SJSA1 (cell line): Measurements from ENCODE around the gene USP2. TPM values are rescaled to one million over a fixed set of nuclear protein-coding genes. Genes with fewer than 3 reads are reported as not detected.

Experiments used
- DNase-seq, 2 experiments: peaks; one replicate each; pipeline ENCODE4 v3.0.0-alpha.2; 2015 to 2020; ENCODE audit warnings: low spot score in 2 of 2, low read depth in 1 of 2
- H3K27ac ChIP-seq: fragments of 250-450 bp; sonication (Bioruptor Pico); 2 replicates; pipeline ENCODE4 v1.5.1; 2020; ENCODE audit warnings: mild to moderate bottlenecking, moderate library complexity
- H3K27me3 ChIP-seq: fragments of 250-450 bp; sonication (Bioruptor Pico); replicated peaks from 2 replicates; pipeline ENCODE4 v1.5.1; 2020; ENCODE audit warnings: mild to moderate bottlenecking, moderate library complexity
- H3K36me3 ChIP-seq: fragments of 250-450 bp; sonication (Bioruptor Pico); 2 replicates; pipeline ENCODE4 v1.5.1; 2020; ENCODE audit warnings: mild to moderate bottlenecking
- H3K4me1 ChIP-seq: fragments of 250-450 bp; sonication (Bioruptor Pico); replicated peaks from 2 replicates; pipeline ENCODE4 v1.6.1; 2021; ENCODE audit warnings: mild to moderate bottlenecking
- H3K4me3 ChIP-seq: fragments of 250-450 bp; sonication (Bioruptor Pico); 2 replicates; pipeline ENCODE4 v1.5.1; 2020; ENCODE audit warnings: mild to moderate bottlenecking
- H3K9me3 ChIP-seq: fragments of 250-450 bp; sonication (Bioruptor Pico); replicated peaks from 2 replicates; pipeline ENCODE4 v1.5.1; 2020; ENCODE audit warnings: mild to moderate bottlenecking
- total RNA-seq: library from RNA; depleted of rRNA; stranded (reverse); fragments of >200 nt; shearing (Covaris generic); gene quantifications from 2 replicates; pipeline ENCODE4 v1.2.3, GENCODE V29; 2014

Gene USP2
- total RNA-seq, 1 experiment from 2014 or later, result 0.21 TPM

DNA sequence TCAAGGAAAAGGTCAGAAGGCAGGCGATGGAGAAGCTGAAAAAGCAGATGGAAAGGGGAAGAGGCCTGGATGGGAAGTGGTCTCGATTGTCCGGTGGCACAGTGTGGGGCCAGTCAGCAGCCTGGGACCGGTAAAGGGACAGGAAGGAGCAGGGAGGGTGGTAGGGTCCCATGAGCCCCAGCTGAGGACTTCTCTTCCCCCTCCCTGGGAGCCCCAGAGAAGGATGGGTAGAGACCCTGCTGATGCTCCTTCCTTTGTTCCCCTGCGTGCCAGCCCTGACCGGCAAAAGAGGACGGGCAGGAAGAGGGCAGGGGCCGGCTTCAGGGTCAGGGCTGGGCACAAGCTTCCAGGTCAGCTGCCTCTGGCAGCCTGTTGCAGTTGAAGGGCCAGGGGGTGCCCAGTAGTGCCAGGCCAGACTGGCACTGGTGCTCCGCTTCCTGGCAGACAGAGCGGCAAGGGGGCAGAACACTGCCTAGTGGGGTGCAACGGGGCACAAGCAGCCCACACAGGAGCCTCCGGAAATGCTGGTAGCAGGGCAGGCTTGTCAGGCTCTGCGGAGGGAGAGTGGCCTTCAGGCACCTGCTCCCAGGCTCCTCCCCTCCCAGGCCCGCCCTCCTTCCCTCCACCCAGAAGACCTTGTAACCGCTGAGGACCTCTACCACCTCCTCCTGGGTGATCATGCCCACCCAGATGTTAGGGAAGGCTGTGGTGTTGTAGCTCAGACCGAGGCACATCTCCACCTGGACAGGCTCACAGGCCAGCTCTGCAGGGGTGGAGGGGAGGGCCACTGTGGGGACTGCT is 40.1 kb downstream of the USP2 start:
- no peak for DNase-seq
- Histone ChIP-seq H3K9me3 (no peaks in the 10 kb centered on the region), H3K4me3 (no peak overlapping the region), H3K4me1 (peaks cover 34% of the 10 kb centered on the region), H3K27ac (no peak overlapping the region), H3K27me3 (no peaks in the 10 kb centered on the region), H3K36me3 (peaks cover 9% of the 10 kb centered on the region)

DNA sequence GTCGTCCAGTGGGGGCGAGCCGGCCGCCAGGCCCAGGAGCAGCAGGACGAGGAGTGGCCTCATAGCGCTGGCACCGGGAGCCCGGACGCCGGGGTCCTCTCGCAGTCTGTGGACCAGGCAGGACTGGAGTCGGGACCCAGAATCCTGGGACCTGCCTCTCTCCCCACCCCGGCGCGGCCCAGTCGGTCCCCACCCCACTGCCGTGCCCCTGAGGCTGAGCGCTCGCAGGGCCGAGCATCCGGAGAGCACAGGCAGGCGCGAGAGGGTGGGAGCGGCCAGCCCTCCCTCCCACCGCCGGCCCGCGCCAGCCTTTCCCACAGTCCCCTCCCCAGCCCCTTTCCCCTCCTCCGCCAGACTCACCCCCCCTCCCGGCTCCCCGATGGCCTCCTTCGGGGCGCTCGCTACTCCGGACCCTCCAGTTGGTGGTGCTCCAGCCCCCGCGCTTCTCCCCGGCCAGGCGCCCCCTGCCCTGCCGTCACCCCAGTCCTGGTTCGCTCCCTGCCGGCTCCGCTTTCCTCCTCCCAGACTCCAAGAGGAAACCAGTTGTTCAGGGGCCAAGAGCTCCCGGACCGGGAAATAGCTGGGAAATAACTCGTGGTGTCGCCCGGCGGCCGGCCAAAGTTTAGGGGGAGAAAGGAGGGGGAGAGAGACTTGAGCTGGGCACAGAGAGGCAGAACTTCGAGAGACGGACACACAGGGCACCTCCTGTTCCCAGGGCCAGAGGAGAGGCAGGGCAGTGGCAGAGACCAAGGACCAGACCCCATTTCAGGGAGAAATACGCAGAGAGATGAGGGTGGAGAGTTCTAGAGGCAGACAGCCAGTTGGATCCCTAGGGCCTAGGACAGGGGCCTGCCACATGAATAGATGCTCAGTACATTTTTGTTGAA is 40.9 kb downstream of the USP2 start, which contains the start of gene C1QTNF5:
Gene C1QTNF5 (minus strand): TSS at position 549 of the 887 bp plus-strand sequence. CDS start 486 bp downstream, at position 63.
- no peak for DNase-seq
- H3K27ac ChIP-seq, result no peak within 1 kb of the TSS
- H3K4me1 ChIP-seq, result peaks cover 42% of the 10 kb centered on the region
- H3K4me3 ChIP-seq, result peak within 1 kb of the TSS; percentile 35
- H3K36me3 ChIP-seq, result peaks cover 17% of the 10 kb centered on the region
- H3K9me3 ChIP-seq, result no peaks in the 10 kb centered on the region
- no peaks in the 10 kb centered on the region for H3K27me3 ChIP-seq

DNA sequence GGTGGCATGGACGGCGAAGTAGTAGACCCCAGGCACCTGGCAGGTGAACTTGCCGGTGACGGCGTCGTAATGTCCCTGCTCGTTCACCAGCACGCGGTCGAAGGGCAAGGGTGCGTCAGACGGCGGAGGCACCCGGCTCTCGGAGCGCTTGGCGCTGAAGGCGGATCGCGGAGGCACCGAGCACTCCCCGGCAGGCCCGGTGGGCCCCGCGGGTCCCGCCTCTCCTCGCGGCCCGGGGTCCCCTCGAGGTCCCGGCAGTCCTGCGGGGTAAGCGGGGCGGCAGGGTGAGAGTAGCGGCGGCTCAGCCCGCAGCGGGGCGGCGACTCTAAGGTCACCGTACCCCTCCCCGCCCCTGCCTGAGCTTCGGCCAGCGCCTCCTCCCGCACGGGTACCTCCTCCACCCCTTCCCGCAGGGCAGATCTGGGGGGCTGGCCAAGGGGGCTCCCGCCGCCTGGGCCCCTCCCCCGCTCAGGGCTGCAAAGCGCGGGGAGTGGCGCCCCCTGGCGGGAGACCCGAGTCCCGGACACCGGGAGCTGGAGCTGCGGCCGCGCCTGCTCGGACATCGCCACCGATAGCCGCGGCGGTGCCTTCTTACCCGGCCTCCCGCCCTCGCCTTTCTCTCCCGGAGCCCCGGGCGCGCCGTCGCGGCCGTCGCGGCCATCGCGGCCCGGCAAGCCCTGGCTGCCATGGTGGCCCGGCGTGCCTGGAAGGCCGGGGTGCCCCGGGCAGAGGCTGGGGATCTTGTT is 41.7 kb downstream of the USP2 start:
- H3K27ac ChIP-seq, result no peak overlapping the region
- no peaks in the 10 kb centered on the region for H3K27me3 ChIP-seq
- DNase-seq, result peak in 1 of 2 experiments; percentile 37
- H3K4me1 ChIP-seq, result peaks cover 50% of the 10 kb centered on the region
- H3K36me3 ChIP-seq, result peaks cover 22% of the 10 kb centered on the region
- H3K9me3 ChIP-seq, result no peaks in the 10 kb centered on the region
- peak overlapping the region; percentile 35 for H3K4me3 ChIP-seq

DNA sequence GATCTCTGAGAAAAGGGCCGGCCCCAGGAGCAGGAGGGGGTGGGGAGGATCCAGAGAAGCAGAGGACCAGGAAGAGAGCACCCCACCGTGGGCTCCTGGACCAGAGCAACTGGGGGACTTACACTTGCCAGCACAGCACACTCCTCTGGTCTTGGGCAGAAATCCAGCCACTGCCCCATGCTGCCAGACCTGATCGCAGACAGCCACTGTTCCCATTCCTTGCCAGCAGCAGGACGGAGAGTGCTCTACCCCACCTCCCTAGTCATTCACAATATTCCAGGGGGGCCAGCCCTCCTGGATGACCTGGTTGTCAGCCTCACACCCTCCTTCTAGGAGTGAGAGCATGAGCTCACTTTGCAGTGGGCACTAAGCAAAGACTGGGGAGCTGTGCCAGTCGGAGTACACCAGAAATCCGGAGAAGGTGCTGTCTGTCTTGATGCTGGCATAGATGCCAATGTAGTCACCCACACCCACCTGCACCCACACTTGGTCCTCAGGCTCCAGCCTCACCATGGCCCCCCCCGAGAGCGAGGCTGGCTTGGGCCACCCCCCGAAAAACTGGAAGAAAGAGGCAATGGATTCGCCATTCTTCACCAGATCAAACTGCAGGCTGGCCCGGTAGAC is 42.4 kb downstream of the USP2 start:
- H3K4me1 ChIP-seq, result peaks cover 50% of the 10 kb centered on the region
- DNase-seq, result no peak
- H3K27me3 ChIP-seq, result no peaks in the 10 kb centered on the region
- H3K9me3 ChIP-seq, result no peaks in the 10 kb centered on the region
- H3K27ac ChIP-seq, result peak overlapping the region; percentile 25
- peaks cover 22% of the 10 kb centered on the region for H3K36me3 ChIP-seq
- H3K4me3 ChIP-seq, result no peak overlapping the region

DNA sequence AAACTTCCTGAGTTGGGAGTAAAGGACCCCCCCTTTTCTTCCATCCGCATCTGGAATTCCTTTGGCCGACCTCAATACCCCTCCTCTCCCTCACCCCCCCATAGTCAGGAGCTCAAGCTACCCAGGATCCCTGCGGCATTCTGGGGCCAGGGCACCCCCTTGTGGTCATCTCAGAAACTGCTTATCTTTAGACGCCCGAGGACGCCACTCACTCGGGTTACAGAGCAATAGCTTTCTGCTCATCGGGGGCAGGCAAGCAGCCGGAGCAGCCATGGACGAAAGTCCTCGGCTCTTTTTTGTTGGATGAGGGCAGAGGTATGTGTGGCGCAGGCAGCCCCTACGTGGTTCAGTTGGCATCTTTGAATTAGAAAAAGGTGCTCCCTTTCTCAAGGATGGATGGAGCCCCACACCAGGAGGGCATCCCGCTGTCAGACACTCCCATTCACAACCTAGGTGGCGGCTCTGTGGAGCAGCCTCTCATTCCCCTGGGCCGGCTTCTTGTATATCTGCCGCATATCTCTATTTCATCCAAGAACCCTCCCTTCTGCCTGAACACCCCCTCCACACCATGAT is 43.1 kb downstream of the USP2 start:
- Histone ChIP-seq H3K36me3 (peaks cover 22% of the 10 kb centered on the region), H3K4me3 (no peak overlapping the region), H3K27ac (peak overlapping the region; percentile 25), H3K9me3 (no peaks in the 10 kb centered on the region), H3K27me3 (no peaks in the 10 kb centered on the region), H3K4me1 (peaks cover 50% of the 10 kb centered on the region)
- DNase-seq, result no peak

DNA sequence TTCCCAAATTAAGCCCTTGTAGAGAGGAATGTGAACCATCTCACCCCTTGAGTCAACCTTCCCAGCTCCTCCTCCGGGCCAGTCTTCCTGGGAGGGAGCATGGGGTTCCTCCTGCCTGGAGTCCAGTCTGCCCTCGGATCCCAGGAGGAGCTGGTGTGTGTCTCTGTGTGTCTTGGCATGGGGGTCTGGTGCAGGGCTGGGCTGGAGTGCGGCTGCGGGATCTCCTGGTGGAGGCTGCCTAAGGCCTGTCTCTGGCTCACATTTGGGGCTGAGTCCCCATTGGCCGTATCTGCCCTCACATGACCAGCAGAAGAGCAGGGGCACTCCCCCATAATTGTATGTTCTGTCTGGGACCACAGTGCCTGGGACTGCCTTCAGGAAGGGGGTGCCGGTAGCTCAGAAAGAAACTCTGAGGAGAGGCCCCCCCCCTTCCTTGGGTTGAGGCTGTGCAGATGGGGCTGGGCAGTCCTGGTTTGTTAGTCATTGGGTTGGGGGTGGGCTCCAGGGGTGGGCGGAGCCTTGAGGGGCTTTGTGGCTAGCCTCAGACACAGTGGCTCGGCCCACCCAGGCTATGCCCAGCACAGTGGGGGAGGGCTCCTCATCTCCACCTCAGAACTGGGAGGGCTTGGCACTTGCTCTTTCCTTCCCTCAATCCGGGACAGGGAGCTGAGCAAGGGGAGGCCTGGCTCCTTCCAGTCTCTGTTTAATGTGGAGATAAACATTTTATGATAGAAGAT is 43.7 kb downstream of the USP2 start:
- H3K9me3 ChIP-seq, result no peaks in the 10 kb centered on the region
- DNase-seq, result peak; percentile 96
- H3K36me3 ChIP-seq, result peaks cover 22% of the 10 kb centered on the region
- peak overlapping the region; percentile 25 for H3K4me3 ChIP-seq
- peaks cover 50% of the 10 kb centered on the region for H3K4me1 ChIP-seq
- H3K27ac ChIP-seq, result peak overlapping the region; percentile 63
- no peaks in the 10 kb centered on the region for H3K27me3 ChIP-seq

DNA sequence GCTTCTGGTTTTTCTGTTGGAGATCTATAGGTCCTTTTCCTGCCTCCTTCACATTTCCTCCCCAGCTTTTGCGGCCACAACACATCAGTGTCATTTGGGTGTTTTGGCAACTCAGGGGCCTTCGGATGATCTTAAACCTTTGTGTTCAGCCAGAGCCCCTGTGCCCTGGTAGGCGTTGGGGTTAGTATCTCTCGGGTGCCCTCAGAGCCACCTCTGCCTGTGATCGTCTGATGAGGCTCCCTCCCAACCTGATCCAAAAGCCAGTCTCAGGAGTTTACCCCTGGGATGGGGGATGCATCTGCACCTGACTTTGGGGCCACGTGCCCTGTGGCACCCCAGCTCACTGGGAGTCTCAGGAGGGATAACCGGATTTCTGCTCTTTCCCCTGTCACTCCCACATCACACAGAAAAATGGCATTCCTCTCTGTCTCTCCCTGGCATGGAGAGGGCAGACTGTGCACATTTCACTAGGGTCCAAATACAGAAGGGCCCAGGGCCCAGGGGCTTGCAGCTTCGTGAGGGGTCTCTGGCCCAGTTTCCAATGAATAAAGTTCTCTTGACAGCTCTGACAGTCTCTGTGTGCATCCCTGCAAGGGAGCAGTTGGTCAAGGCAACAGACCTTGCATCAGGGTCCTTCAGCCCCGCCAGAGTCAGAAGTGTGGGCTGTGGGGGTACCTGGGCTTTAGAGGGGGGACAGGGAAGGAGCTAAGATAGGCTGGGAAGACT is 44.6 kb downstream of the USP2 start:
- H3K4me3 ChIP-seq, result peak overlapping the region; percentile 25
- DNase-seq, result no peak
- H3K27me3 ChIP-seq, result no peaks in the 10 kb centered on the region
- H3K9me3 ChIP-seq, result no peaks in the 10 kb centered on the region
- peaks cover 22% of the 10 kb centered on the region for H3K36me3 ChIP-seq
- H3K27ac ChIP-seq, result peak overlapping the region; percentile 63
- peaks cover 50% of the 10 kb centered on the region for H3K4me1 ChIP-seq

DNA sequence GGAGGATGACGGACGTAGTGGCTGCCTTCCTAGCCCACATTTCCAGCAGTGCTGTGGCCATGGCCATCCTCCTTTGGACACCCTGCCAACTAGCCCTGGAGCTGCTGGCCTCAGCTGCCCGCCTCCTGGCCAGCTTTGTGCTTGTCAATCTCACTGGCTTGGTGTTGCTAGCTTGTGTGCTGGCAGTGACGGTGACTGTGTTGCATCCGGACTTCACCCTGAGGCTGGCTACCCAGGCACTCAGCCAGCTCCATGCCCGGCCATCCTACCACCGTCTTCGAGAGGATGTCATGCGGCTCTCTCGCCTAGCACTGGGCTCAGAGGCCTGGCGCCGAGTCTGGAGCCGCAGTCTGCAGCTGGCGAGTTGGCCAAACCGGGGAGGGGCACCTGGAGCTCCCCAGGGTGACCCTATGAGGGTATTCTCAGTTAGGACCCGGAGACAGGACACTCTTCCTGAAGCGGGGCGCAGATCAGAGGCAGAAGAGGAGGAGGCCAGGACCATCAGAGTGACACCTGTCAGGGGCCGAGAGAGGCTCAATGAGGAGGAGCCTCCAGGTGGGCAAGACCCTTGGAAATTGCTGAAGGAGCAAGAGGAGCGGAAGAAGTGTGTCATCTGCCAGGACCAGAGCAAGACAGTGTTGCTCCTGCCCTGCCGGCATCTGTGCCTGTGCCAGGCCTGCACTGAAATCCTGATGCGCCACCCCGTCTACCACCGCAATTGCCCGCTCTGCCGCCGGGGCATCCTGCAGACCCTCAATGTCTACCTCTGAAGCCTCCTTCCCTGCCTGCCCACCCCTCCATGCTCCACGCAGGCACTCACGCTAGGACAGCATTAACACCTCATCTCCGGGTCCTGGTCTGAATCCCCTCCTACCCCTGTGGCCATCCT is 45.6 kb downstream of the USP2 start:
- Histone ChIP-seq H3K36me3 (peaks cover 22% of the 10 kb centered on the region), H3K27me3 (no peaks in the 10 kb centered on the region), H3K9me3 (no peaks in the 10 kb centered on the region), H3K4me3 (peak overlapping the region; percentile 69), H3K27ac (no peak overlapping the region), H3K4me1 (peaks cover 50% of the 10 kb centered on the region)
- DNase-seq, result no peak

DNA sequence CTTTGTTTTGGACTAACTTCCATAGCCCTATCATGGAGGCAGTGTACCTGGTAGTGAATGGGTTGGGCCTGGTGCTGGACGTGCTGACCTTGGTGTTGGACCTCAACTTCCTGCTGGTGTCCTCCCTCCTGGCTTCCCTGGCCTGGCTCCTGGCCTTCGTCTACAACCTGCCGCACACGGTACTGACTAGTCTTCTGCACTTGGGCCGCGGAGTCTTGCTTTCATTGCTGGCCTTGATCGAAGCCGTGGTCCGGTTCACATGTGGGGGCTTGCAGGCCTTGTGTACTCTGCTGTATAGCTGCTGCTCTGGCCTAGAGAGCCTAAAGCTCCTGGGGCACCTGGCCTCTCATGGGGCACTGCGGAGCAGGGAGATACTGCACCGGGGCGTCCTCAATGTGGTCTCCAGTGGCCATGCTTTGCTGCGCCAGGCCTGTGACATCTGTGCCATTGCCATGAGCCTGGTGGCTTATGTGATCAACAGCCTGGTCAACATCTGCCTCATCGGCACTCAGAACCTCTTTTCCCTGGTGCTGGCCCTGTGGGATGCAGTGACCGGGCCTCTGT is 46.3 kb downstream of the USP2 start:
- H3K36me3 ChIP-seq, result peaks cover 22% of the 10 kb centered on the region
- peak overlapping the region; percentile 85 for H3K27ac ChIP-seq
- no peaks in the 10 kb centered on the region for H3K27me3 ChIP-seq
- H3K4me3 ChIP-seq, result peak overlapping the region; percentile 69
- no peak for DNase-seq
- no peaks in the 10 kb centered on the region for H3K9me3 ChIP-seq
- peaks cover 49% of the 10 kb centered on the region for H3K4me1 ChIP-seq

DNA sequence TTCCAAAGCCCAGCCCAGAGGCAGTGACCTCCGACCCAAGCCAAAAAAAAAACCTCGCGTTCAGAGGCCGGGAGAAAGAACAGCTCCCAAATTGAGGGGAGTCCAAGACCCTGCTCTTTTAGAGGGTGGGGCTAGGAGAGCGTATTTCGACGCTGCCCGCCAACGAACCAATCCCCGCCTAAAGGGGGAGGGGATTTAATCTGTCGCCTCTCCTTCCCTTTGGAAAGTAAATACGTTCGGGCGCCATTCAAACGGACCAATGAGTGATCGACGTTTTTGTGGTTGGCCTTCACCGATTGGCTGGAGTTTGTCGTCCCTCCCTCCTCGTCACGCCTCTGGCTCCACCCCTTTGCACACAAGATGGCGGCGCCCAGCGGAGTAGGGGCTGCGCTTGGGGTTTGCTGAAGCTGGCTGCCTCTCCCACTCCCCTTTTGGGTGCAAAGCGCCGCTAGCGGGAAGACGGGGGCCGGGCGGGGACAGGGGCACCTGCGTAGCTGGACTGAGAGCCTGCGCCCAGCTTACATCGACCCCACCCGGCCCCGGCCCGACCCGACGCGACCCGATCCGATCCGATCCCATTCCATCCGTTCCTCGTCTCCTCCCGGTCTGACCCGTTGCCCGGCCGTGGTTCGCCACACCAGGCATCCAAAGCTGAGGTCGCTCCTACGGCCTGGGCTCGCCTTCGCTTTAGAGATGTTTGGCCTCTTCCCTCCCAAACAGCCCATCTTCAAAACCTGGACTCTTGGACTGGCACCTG is 47.1 kb downstream of the USP2 start, which contains the start of gene RNF26:
Gene RNF26 (plus strand): TSS at position 354 of the 757 bp plus-strand sequence. CDS start 596 bp downstream, outside the sequence.
- peak within 1 kb of the TSS; percentile 85 for H3K27ac ChIP-seq
- peaks cover 22% of the 10 kb centered on the region for H3K36me3 ChIP-seq
- peak; percentile 92 to 93 for DNase-seq
- no peaks in the 10 kb centered on the region for H3K9me3 ChIP-seq
- no peaks in the 10 kb centered on the region for H3K27me3 ChIP-seq
- H3K4me3 ChIP-seq, result peak within 1 kb of the TSS; percentile 69
- H3K4me1 ChIP-seq, result peaks cover 41% of the 10 kb centered on the region
